ENCODE measurements around the gene HOOK2. TPM values are rescaled to one million over a fixed set of nuclear protein-coding genes. Genes with fewer than 3 reads are reported as not detected.
A peak's percentile ranks its signal among the peaks of the same experiment; 100 is the strongest.

The HOOK2 gene
- total and polyA plus RNA-seq, 2 of the 13 experiments (the other 11 are each of a cell fraction or from before 2014, with no cell fraction given) = 9.2 to 12.9 TPM

- TF ChIP-seq TAF15 (IDR thresholded peaks at IDR 0.05; ENCODE audit: low read depth, low read length, poor library complexity, severe bottlenecking) (no peak), IRF1 (CRISPR knock-in tag; IDR thresholded peaks at IDR 0.05; ENCODE audit: low read depth) (0 out of 2 replicates have a peak, but pooled peaks have one; percentile 35), ZBTB38 (CRISPR knock-in tag; IDR thresholded peaks at IDR 0.05) (0 out of 2 replicates have a peak, but pooled peaks have one; percentile 22), MLXIP (CRISPR knock-in tag; IDR thresholded peaks at IDR 0.05; ENCODE audit: borderline replicate concordance) (no peak), RBAK (CRISPR knock-in tag; IDR thresholded peaks at IDR 0.05) (no peak), POLR2G (IDR thresholded peaks at IDR 0.05; ENCODE audit: low read depth, low read length) (peak; percentile 78), SP1 (IDR thresholded peaks at IDR 0.05) (no peak), SP1 (CRISPR knock-in tag; IDR thresholded peaks at IDR 0.05) (peak; percentile 73), PPARG (CRISPR knock-in tag; conservative IDR thresholded peaks at IDR 0.05) (peak; percentile 55; the same call in 1 of the 2 replicates), CREM (IDR thresholded peaks at IDR 0.05) (peak; percentile 74), CREM (CRISPR knock-in tag; IDR thresholded peaks at IDR 0.05) (peak; percentile 39; the same call in 1 of the 2 replicates), BCLAF1 (IDR thresholded peaks at IDR 0.05) (no peak), ZNF430 (CRISPR knock-in tag; IDR thresholded peaks at IDR 0.05) (peak; percentile 61; the same call in 1 of the 2 replicates), NFKBIZ (CRISPR knock-in tag; IDR thresholded peaks at IDR 0.05) (peak; percentile 91; the same call in 1 of the 2 replicates), MTF2 (CRISPR knock-in tag; IDR thresholded peaks at IDR 0.05; ENCODE audit: borderline replicate concordance) (peak; percentile 42; the same call in 1 of the 2 replicates), ZNF713 (CRISPR knock-in tag; IDR thresholded peaks at IDR 0.05) (0 out of 2 replicates have a peak, but pooled peaks have one; percentile 32), ZNF34 (CRISPR knock-in tag; IDR thresholded peaks at IDR 0.05; ENCODE audit: borderline replicate concordance) (0 out of 2 replicates have a peak, but pooled peaks have one; percentile 19), ZNF589 (CRISPR knock-in tag; conservative IDR thresholded peaks at IDR 0.05) (0 out of 2 replicates have a peak, but pooled peaks have one; percentile 60), U2AF1 (optimal IDR thresholded peaks at IDR 0.05; ENCODE audit: low read depth, low read length) (peak; percentile 28), TBP (CRISPR knock-in tag; IDR thresholded peaks at IDR 0.05) (no peak), ESRRA (CRISPR knock-in tag; IDR thresholded peaks at IDR 0.05; ENCODE audit: low read depth) (no peak; the same call in 1 of the 2 replicates), ADNP (CRISPR knock-in tag; IDR thresholded peaks at IDR 0.05) (no peak), ZNF816 (CRISPR knock-in tag; IDR thresholded peaks at IDR 0.05; ENCODE audit: borderline replicate concordance) (no peak; the same call in 1 of the 2 replicates), ZNF556 (CRISPR knock-in tag; IDR thresholded peaks at IDR 0.05; ENCODE audit: borderline replicate concordance) (no peak)
Observed at GRCh38 chr19:12793290-12794195, 18.2 kb upstream of the HOOK2 start (continued).

Measured in HepG2 (cell line).